Activated naive CD8-positive, alpha-beta T cell treated with anti-CD3 and anti-CD28 coated beads for 36 hours (primary cell): Measurements from ENCODE around the gene SSTR3. TPM values are rescaled to one million over a fixed set of nuclear protein-coding genes. Genes with fewer than 3 reads are reported as not detected.
A peak's percentile ranks its signal among the peaks of the same experiment; 100 is the strongest.
"Not testable (repeated sequence)": the region's sequence is repeated elsewhere in the genome, so short reads cannot be mapped to it uniquely, and the experiment has no call there.

Source experiments
- DNase-seq: peaks from one replicate; pipeline ENCODE4 v3.0.0; 2021
- H3K27ac Mint-ChIP-seq: one replicate; pipeline ENCODE4 v1.8.0; 2022; ENCODE audit warnings: mild to moderate bottlenecking, moderate library complexity, mixed read lengths
- H3K27me3 Mint-ChIP-seq: one replicate; pipeline ENCODE4 v1.8.0; 2022; ENCODE audit warnings: mild to moderate bottlenecking, mixed read lengths
- H3K36me3 Mint-ChIP-seq: one replicate; pipeline ENCODE4 v1.8.0; 2021; ENCODE audit warnings: mild to moderate bottlenecking, mixed read lengths
- H3K4me1 Mint-ChIP-seq: one replicate; pipeline ENCODE4 v1.8.0; 2021; ENCODE audit warnings: mixed read lengths
- H3K4me3 Mint-ChIP-seq: one replicate; pipeline ENCODE4 v1.8.0; 2022; ENCODE audit warnings: mild to moderate bottlenecking, moderate library complexity, mixed read lengths
- H3K9me3 Mint-ChIP-seq: one replicate; pipeline ENCODE4 v1.8.0; 2022; ENCODE audit warnings: mixed read lengths
- total RNA-seq, 2 experiments: library from RNA; stranded (reverse); gene quantifications; one replicate each; pipeline ENCODE4 v1.2.3, GENCODE V29; 2021

Gene SSTR3
- total RNA-seq, 2 experiments from 2014 or later, result 7.1 to 7.4 TPM

DNA sequence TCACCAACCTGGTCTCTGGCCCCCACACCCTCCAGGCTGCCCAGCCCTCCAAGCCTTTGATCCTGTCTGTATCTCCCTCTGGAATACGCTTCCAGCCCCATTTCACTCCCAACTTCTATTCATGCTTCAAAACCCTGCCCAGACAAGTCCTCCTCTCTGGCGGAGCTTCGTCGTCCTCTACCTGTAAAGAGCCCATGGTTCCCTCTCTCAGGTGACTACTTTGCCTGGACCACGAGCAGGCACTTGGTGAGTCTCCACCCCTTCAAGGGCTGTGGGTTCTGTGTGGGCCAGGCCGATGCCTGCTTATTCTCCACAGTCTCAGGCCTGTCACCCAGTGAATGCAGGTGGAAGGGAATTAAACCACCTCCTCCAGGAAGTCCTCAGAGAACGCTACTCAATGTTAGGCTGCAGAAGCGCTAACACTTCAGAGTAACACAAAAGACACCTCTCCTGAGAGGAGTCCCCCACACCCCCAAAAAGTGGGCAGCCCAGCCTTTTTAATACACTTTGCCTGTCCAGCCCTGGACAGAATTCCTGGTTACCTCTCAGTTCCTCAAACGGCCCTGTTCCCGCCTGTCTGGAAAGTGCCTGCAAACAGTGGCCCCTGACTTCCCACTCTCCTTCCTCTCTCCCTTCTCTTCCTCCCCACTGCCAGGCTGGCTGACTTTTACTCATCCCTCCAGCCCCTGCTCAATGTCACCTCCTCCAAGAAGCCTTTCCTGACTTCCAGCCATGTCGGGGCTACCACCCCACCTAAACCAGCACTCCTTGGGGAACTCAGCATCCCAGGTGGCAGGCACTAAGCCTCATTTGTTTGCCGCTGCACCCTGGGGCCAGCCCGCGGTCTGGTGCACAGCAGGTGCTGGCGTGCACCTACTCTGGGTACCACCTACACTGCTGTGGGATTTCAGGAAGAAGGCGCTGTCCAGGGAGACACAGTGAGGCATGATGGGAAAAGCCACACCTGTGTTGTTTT, 22.7 kb upstream of the SSTR3 start:
- Mint-ChIP-seq H3K4me3 (peak overlapping the region; percentile 70), H3K27me3 (no peaks in the 10 kb centered on the region), H3K9me3 (no peaks in the 10 kb centered on the region), H3K4me1 (peaks cover 92% of the 10 kb centered on the region), H3K27ac (peak overlapping the region; percentile 95), H3K36me3 (peaks cover 83% of the 10 kb centered on the region)
- DNase-seq, result peak; percentile 14

DNA sequence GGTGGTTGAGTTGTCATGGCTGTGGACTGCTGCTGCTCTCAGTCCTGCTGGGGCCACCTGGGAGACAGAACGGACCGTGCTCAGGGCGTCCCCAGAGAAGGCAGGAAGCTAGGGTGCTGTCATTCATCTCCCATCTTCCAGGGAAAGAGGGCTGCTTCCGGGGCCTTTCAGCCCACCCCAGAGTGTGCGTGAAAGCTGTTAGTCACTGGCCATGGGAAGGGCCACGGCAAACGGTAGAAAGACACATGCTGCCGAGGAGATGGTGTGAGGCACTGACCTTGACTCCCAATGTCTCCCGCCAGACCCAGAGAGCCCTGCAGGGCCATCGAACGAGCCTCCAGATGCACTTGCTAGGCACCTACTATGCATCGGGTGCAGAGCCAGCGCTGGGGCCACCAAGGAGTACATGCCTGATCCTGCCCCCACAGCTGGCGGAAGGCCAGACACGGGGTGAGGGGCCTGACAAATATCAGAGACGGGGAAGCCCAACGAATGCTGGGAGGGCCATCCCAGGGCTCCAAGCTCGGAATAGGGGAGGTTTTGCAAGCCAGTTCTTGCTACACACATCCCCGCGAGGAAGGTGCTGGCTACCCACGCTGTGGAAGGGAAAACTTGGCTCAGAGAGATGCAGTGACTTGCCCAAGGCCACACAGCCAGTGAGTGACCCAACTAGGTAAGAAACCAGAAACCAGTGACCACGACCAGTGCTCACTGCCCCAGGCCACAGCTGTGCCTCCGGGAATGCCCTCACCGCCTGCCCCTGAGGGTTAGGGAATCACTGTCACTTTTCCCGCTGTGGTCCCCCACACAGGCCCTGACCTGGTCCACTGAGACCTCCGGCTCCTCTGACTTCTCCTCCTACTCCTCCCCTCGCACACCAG, 21.7 kb upstream of the SSTR3 start:
- Mint-ChIP-seq H3K4me1 (peaks cover 93% of the 10 kb centered on the region), H3K27me3 (no peaks in the 10 kb centered on the region), H3K9me3 (no peaks in the 10 kb centered on the region), H3K36me3 (peaks cover 84% of the 10 kb centered on the region), H3K4me3 (peak overlapping the region; percentile 61), H3K27ac (peak overlapping the region; percentile 95)
- DNase-seq, result peak; percentile 46

DNA sequence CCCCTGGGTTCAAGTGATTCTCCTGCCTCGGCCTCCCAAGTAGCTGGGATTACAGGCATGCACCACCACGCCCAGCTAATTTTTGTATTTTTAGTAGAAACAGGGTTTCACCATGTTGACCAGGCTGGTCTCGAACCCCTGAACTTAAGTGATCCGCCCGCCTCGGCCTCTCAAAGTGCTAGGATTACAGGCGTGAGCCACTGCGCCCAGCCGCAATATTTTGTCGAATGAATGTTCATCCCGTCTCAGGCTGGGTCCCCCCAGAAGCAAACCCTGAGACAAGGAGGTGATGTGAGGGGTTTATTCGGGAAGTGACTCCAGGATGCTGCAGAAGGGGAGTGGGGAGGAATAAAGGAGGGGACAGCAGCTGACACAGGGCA, 21.1 kb upstream of the SSTR3 start:
- not testable (repeated sequence) for DNase-seq, H3K9me3 Mint-ChIP-seq, H3K27me3 Mint-ChIP-seq
- peaks cover 93% of the 10 kb centered on the region for H3K4me1 Mint-ChIP-seq
- H3K4me3 Mint-ChIP-seq, result peak overlapping the region; percentile 61
- H3K27ac Mint-ChIP-seq, result peak overlapping the region; percentile 95
- H3K36me3 Mint-ChIP-seq, result peaks cover 84% of the 10 kb centered on the region

DNA sequence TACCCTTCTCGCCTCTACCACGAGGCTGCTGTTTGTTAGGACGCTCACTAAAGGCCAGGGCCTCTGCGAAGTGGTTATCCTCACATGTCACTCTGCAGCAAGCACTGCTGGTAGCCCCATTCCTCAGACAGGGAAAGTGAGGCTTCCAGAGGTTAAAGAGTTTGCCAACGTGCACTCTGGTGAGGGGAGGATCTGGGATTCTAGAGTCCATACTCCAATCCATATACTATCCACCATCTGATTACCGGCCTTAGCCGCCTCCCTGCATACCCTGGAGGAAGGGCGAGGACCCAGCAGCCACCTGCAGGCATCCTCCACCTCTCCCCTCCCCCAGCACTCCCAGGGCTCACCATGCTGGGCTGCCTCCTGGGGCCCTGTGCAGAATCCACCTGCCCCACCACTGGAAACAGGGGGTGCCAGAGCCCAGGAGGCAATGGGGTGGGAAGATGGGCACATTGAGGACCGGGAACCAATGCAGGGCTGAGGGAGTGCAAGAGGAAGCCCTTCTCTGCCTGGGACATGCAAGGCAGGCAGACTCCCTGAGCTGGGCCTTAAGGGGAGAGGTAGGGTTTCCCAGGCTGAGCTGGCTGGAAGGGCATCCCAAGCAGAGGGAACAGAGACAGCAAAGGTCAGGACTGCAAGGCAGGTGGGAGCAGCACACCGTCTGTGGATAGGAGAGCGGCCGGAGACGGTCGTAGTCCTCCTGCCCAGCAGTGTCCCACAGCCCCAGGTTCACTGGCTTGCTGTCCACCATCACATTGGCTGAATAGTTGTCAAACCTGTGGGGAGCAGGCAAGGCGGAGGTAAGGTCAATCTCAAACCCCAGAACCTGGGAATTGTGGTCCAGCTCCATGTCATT, 20.1 kb upstream of the SSTR3 start:
- Mint-ChIP-seq H3K4me3 (peak overlapping the region; percentile 76), H3K27ac (peak overlapping the region; percentile 95), H3K27me3 (no peaks in the 10 kb centered on the region), H3K4me1 (peaks cover 92% of the 10 kb centered on the region), H3K9me3 (no peaks in the 10 kb centered on the region), H3K36me3 (peaks cover 84% of the 10 kb centered on the region)
- DNase-seq, result peak; percentile 42

DNA sequence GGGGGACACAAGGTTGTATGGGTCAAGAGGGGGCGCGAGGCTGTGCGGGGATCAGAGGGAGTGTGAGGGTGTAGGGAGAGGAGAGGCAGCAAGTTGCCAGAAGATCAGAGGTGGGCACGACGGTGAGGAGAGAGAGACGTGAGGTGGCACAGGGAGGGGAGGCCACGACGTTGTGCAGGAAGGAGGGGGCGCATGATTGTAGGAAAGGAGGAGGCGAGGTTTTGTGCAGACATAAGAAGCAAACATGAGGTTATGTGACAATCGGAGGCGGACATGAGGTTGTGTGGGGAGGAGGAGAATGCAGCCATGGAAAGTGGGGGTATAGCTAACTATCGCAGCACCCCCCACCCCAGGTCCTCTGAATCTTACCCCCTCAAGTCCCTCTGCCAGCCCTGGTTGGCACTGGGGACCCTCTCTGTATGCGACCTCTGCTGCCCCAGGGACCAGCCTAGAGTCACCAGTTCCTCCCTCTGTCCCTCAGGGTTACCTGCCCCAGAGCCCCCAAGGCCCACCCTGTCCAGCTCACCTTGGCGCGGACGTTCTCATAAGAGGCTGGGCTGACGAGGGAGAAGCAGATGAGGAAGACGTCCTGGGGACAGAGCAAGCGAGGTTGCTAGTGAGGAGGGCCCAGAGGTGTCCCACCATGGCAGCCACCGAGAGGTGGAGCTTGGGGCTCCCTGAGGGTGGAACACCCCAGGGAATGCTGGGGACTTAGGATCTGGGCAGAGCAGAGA, 19.3 kb upstream of the SSTR3 start:
- Mint-ChIP-seq H3K9me3 (no peaks in the 10 kb centered on the region), H3K36me3 (peaks cover 77% of the 10 kb centered on the region), H3K4me1 (peaks cover 87% of the 10 kb centered on the region), H3K4me3 (peak overlapping the region; percentile 76), H3K27me3 (no peaks in the 10 kb centered on the region), H3K27ac (peak overlapping the region; percentile 95)
- peak; percentile 69 for DNase-seq

DNA sequence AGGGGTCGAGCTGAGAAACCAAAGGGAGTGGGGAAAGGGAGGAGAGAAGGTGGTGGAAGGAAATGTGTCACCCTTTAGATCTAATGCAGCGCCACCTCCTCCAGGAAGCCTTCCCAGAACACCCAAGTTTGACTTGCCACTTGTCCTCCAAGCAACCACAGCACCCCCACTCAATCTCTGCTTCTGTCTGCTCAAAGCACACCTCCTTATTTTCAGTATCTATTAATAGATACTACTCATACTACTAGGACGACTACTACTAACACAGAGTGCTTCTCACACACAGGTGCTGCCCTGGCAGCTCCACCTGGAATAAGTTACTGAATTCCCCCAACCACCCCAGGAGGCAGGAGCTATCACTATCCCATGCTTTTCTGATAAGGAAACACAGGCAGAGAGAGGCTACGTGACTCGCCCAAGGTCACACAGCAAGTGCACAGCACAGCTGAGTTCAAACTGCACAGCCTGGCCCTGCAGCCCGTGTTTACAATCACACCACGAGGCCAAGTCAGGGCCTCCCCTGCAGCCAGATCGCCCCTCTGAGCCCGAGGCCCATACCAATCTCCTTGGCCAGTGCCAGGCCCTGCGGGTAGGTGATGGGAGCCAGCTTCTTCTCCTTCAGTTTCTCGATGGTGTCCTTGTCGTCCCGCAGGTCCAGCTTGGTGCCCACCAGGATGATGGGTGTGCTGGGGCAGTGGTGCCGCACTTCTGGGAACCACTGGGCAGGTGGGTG, 18.6 kb upstream of the SSTR3 start:
- Mint-ChIP-seq H3K36me3 (peaks cover 77% of the 10 kb centered on the region), H3K4me3 (peak overlapping the region; percentile 76), H3K27me3 (no peaks in the 10 kb centered on the region), H3K9me3 (no peaks in the 10 kb centered on the region), H3K27ac (peak overlapping the region; percentile 95), H3K4me1 (peaks cover 87% of the 10 kb centered on the region)
- DNase-seq, result peak; percentile 86

DNA sequence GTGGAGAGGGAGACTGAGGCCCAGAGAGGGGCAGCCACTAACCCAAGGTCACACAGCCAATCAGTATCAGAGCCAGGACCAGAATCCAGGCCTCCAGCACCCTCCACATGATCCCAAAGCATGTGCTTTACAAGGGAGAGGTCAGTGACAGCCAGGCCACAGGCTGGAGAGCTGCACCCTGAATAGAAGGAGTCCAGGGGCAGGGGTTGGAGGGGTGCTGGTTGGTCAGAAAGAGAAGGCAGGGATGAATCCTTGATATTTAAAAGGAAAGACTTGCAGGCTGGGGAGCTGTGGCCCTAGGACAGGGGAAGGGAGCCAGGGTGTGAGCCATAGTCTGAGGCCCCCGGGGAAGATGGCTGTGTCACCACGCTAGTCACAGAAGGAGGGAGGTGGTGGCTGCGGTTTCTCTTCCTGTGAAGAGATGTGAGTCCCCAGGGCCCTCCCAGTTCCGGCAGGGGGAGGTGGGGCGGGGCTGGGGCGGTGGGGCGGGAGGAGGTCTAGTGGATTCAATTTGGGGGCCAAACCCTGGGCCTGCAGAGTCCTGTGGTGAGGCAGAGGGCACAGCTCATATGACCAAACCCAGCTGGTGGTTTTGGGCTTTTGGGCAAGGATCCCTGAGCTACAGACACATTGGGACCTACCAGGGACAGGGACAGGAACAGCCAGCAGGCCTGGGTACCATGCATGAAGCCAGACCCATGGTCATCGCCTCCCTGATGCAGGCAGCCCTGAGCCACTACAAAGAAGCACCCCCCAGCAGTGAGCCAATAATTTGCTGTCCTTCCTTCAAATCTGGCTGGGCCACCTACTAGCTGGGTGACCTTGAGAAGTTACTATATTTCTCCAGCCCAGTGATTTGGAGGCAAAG, 17.8 kb upstream of the SSTR3 start:
- Mint-ChIP-seq H3K36me3 (peaks cover 78% of the 10 kb centered on the region), H3K27ac (peak overlapping the region; percentile 95), H3K4me3 (peak overlapping the region; percentile 78), H3K9me3 (no peaks in the 10 kb centered on the region), H3K27me3 (no peaks in the 10 kb centered on the region), H3K4me1 (peaks cover 88% of the 10 kb centered on the region)
- peak; percentile 90 for DNase-seq

DNA sequence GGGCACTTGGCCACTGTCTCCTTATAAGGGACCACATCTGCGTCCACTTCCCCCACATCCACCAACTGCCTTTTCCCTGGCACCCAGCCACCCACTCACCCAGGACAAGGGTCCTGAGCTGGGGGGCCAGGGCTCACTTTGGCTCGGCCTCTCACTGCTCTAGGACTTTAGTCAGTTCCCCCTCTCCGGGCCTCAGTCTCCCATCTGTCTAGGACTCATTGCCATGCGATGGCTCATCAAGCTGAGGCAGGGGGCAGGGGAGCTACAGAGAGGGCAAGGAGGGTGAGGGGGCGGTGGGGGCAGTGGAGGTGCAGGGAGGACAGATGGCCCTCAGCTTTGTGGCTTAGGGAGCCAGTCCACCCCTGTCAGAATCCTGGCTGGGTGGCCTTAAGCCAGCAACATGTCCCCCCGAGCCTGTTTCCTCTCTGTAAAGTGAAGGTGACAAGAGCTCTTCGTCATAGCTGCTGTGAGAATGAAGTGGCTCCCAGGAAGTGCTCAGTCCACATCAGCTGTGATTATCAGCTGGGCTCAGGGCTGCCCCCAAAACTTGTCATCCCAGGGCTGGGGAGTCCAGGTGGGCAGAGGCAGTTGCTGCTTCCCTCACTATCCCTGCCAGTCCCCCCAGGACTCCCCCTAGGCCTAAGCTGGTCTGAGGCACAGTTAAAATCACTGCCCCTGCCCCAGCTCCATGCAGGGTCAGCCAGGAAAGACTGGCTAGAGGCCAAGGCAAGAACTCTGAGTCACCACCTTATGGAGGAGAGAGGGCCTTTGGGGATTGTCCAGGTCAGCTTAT, 16.9 kb upstream of the SSTR3 start:
- Mint-ChIP-seq H3K27ac (peak overlapping the region; percentile 95), H3K4me3 (peak overlapping the region; percentile 78), H3K9me3 (peaks cover 2% of the 10 kb centered on the region), H3K4me1 (peaks cover 89% of the 10 kb centered on the region), H3K36me3 (peaks cover 80% of the 10 kb centered on the region), H3K27me3 (no peaks in the 10 kb centered on the region)
- peak; percentile 58 for DNase-seq

DNA sequence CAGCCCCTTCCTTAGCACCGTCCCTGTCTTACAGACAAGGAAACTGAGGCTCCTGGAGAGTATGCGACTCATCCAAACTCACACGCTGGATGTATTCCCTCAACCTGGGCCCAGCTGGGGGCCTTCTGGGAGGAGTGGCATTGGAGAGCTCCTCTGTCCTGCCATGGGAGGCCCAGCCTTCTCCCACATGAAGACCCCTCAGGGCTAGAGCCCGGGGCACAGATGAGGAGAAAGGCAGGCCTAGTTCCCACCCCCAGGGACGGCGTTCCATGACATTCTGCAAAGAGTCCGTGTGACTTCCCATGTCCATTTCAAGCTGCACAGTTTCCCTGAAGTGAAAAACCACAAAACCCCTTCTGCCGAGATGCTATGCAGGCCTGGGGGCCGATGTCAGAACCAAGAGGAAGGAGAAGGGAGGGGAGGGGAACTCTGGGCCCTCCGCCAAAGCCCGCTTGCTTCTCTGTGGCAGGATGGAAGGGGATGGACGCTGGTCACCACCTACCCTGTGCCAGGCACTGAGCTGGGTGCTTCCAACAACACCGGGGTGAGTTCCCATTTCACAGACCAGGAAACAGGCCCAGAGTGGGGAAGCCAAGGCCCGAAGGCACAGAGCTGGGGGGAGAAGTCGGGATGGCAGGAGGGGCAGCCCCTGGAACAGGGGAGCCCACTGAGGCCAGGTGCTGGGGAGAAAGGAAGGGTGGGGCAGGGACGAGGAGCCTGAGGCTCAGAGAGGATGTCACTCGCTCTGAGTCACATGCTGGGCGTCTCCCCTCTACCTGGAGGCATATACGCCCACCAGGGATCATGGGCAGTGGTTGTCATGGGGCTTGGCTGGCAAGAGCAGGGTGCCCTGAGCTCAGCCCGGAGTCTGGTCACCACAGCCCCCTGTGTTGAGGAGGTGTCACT, 16.1 kb upstream of the SSTR3 start:
- DNase-seq, result peak; percentile 63
- Mint-ChIP-seq H3K36me3 (peaks cover 80% of the 10 kb centered on the region), H3K27ac (peak overlapping the region; percentile 95), H3K4me1 (peaks cover 89% of the 10 kb centered on the region), H3K27me3 (no peaks in the 10 kb centered on the region), H3K4me3 (peak overlapping the region; percentile 78), H3K9me3 (peaks cover 4% of the 10 kb centered on the region)

DNA sequence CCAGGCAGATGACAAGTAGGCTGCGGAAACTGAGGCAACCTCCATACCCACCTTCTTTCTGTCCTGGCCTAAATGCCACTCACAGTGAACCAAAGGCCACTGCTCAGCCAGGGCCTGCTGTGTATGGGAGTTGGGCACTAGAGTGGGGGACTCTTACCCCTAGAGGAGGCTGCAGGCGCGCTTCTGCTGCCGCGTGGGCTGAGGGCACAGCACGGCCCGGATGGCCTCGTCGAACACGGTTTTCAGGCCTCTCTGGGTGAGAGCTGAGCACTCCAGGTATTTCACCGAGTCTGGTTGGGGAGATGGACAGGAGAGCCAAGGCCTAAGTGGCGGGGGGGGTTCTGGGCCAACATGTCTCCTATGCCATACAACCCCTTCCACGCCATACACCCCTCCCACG, 14.2 kb upstream of the SSTR3 start:
- peak overlapping the region; percentile 98 for H3K27ac Mint-ChIP-seq

DNA sequence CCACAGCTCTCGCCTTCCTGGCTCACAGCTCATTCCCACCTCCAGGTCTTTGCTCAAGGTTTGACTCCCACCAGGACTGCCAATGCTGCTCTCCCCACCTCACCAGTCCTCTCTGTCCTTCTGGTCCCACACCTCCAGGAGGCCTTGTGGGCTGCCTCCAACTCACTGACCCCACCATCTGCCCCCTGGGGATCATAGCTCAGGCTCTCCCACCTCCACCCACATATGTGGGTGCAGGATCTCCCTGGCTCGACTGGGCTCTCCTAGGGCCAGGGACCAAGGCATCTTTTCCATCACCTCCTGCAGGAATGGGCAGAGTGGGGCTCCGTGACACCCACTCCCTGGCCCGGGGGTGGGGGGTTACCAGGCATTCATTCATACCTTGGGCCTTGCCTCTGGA, 13.8 kb upstream of the SSTR3 start:
- no peak for DNase-seq
- H3K36me3 Mint-ChIP-seq, result peaks cover 82% of the 10 kb centered on the region
- no peak overlapping the region for H3K4me3 Mint-ChIP-seq
- H3K4me1 Mint-ChIP-seq, result peaks cover 87% of the 10 kb centered on the region
- H3K9me3 Mint-ChIP-seq, result peaks cover 14% of the 10 kb centered on the region
- H3K27ac Mint-ChIP-seq, result peak overlapping the region; percentile 98
- no peaks in the 10 kb centered on the region for H3K27me3 Mint-ChIP-seq

More for the DNA sequence above, 14.2 kb upstream of the SSTR3 start:
- H3K4me3 Mint-ChIP-seq, result peak overlapping the region; percentile 62
- H3K4me1 Mint-ChIP-seq, result peaks cover 87% of the 10 kb centered on the region
- peaks cover 10% of the 10 kb centered on the region for H3K9me3 Mint-ChIP-seq
- peaks cover 82% of the 10 kb centered on the region for H3K36me3 Mint-ChIP-seq
- H3K27me3 Mint-ChIP-seq, result no peaks in the 10 kb centered on the region
- DNase-seq, result peak; percentile 50
